Inflammatory macrophage treated with lipopolysaccharide for 4 hours (primary cell): ENCODE data around the gene PIK3IP1.

Experiments
- DNase-seq: peaks from one replicate; pipeline ENCODE4 v3.0.0-alpha.2; 2020

PIK3IP1 gene

GRCh38 chr22:31278151-31278621 is 14.1 kb downstream of the PIK3IP1 start:
- no peak for DNase-seq

GRCh38 chr22:31277741-31278140 is 14.5 kb downstream of the PIK3IP1 start:
- DNase-seq: no peak

GRCh38 chr22:31276426-31277167 is 15.7 kb downstream of the PIK3IP1 start:
- no peak for DNase-seq

- DNase-seq: no peak
Observed at GRCh38 chr22:31275576-31275975, 16.7 kb downstream of the PIK3IP1 start.

- DNase-seq: no peak
Observed at GRCh38 chr22:31275018-31275417, 17.3 kb downstream of the PIK3IP1 start.

- DNase-seq: no peak
Observed at GRCh38 chr22:31274017-31274416, 18.3 kb downstream of the PIK3IP1 start.

- DNase-seq: peak; percentile 63
Observed at GRCh38 chr22:31272522-31273446, 19.5 kb downstream of the PIK3IP1 start.

- DNase-seq: no peak
Observed at GRCh38 chr22:31271485-31271884, 20.8 kb downstream of the PIK3IP1 start.

- DNase-seq: no peak
Observed at GRCh38 chr22:31271026-31271425, 21.3 kb downstream of the PIK3IP1 start.

GRCh38 chr22:31269892-31270579 is 22.3 kb downstream of the PIK3IP1 start:
- no peak for DNase-seq

- DNase-seq: no peak
Observed at GRCh38 chr22:31268281-31268680, 24.0 kb downstream of the PIK3IP1 start.

- DNase-seq: no peak
Observed at GRCh38 chr22:31263896-31264640, 28.2 kb downstream of the PIK3IP1 start.

GRCh38 chr22:31262312-31263133 is 29.8 kb downstream of the PIK3IP1 start:
- no peak for DNase-seq

- DNase-seq: no peak
Observed at GRCh38 chr22:31260474-31260856, 31.8 kb downstream of the PIK3IP1 start.

GRCh38 chr22:31259798-31260473 is 32.4 kb downstream of the PIK3IP1 start:
- no peak for DNase-seq

GRCh38 chr22:31253949-31254348 is 38.3 kb downstream of the PIK3IP1 start:
- DNase-seq: no peak

- DNase-seq: no peak
Observed at GRCh38 chr22:31250740-31251600, 41.3 kb downstream of the PIK3IP1 start.

GRCh38 chr22:31248965-31249958 is 43.0 kb downstream of the PIK3IP1 start:
- no peak for DNase-seq
